ENCODE measurements around the gene RYR3.

- TF ChIP-seq EZH2phosphoT487 (IDR thresholded peaks at IDR 0.05; ENCODE audit: borderline replicate concordance) (no peak), CTCF (conservative IDR thresholded peaks at IDR 0.05; ENCODE audit: low read length) (no peak)
These were observed 318.9 kb downstream of the RYR3 start for GRCh38 chr15:33629647-33630046.
